HEK293T (cell line): ENCODE results near the gene ATR.

Experiments
- BHLHE40 ChIP-seq: fragments of 450-650 bp; IDR thresholded peaks from 2 replicates; pipeline ENCODE4 v1.6.1; 2016; ENCODE audit warnings: mild to moderate bottlenecking, moderate library complexity, borderline replicate concordance
- ELF4 ChIP-seq: fragments of 450-650 bp; IDR thresholded peaks from 2 replicates; pipeline ENCODE4 v1.6.1; 2017; ENCODE audit warnings: antibody characterized with exemption
- FOXA1 ChIP-seq: fragments of 450-650 bp; IDR thresholded peaks from 2 replicates; pipeline ENCODE4 v1.6.1; 2016; ENCODE audit warnings: mild to moderate bottlenecking
- FOXK2 ChIP-seq: fragments of 450-650 bp; IDR thresholded peaks from 2 replicates; pipeline ENCODE4 v1.6.1; 2016; ENCODE audit warnings: mild to moderate bottlenecking
- FOXM1 ChIP-seq: fragments of 450-650 bp; IDR thresholded peaks from 2 replicates; pipeline ENCODE4 v1.6.1; 2017; ENCODE audit warnings: mild to moderate bottlenecking, borderline replicate concordance
- HDGF ChIP-seq: fragments of 450-650 bp; IDR thresholded peaks from 2 replicates; pipeline ENCODE4 v1.6.1; 2017; ENCODE audit warnings: antibody characterized with exemption, borderline replicate concordance
- L3MBTL2 ChIP-seq: fragments of 450-650 bp; conservative IDR thresholded peaks from 2 replicates; pipeline ENCODE4 v1.6.1; 2016; ENCODE audit warnings: mild to moderate bottlenecking
- LEF1 ChIP-seq: fragments of 450-650 bp; IDR thresholded peaks from 2 replicates; pipeline ENCODE4 v1.6.1; 2017; ENCODE audit warnings: mild to moderate bottlenecking, borderline replicate concordance
- NFRKB ChIP-seq: fragments of 450-650 bp; IDR thresholded peaks from 2 replicates; pipeline ENCODE4 v1.6.1; 2016; ENCODE audit warnings: mild to moderate bottlenecking, moderate library complexity
- SP1 ChIP-seq: fragments of 450-650 bp; IDR thresholded peaks from 2 replicates; pipeline ENCODE4 v1.6.1; 2017
- SUZ12 ChIP-seq: fragments of 450-650 bp; IDR thresholded peaks from 2 replicates; pipeline ENCODE4 v1.6.1; 2016; ENCODE audit warnings: mild to moderate bottlenecking
- TARDBP ChIP-seq: fragments of 450-650 bp; IDR thresholded peaks from 2 replicates; pipeline ENCODE4 v1.6.1; 2016
- ZNF384 ChIP-seq: fragments of 450-650 bp; IDR thresholded peaks from 2 replicates; pipeline ENCODE4 v1.6.1; 2016
- TF ChIP-seq, protein P1 (sequence below): fragments of 450-650 bp; IDR thresholded peaks from 2 replicates; pipeline ENCODE4 v1.6.1; 2016

GRCh38 chr3:142507241-142507640 is 71.3 kb downstream of the ATR start:
- no peak for TF ChIP-seq SP1
- TF ChIP-seq ZNF384, result no peak
- TF ChIP-seq FOXK2, result no peak
- TF ChIP-seq BHLHE40, result no peak
- TF ChIP-seq NFRKB, result no peak
- TF ChIP-seq FOXA1, result no peak
- no peak for TF ChIP-seq SUZ12
- TF ChIP-seq TARDBP, result no peak
- TF ChIP-seq, protein P1, sequence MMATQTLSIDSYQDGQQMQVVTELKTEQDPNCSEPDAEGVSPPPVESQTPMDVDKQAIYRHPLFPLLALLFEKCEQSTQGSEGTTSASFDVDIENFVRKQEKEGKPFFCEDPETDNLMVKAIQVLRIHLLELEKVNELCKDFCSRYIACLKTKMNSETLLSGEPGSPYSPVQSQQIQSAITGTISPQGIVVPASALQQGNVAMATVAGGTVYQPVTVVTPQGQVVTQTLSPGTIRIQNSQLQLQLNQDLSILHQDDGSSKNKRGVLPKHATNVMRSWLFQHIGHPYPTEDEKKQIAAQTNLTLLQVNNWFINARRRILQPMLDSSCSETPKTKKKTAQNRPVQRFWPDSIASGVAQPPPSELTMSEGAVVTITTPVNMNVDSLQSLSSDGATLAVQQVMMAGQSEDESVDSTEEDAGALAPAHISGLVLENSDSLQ, result no peak
- TF ChIP-seq LEF1, result no peak
- TF ChIP-seq FOXM1, result no peak
- TF ChIP-seq ELF4, result no peak
- TF ChIP-seq HDGF, result no peak
- TF ChIP-seq L3MBTL2, result no peak
